ENCODE data around the gene SMAGP. TPM values are rescaled to one million over a fixed set of nuclear protein-coding genes. Genes with fewer than 3 reads are reported as not detected.
"Not testable (repeated sequence)": the region's sequence is repeated elsewhere in the genome, so short reads cannot be mapped to it uniquely, and the experiment has no call there.

Gene SMAGP
- polyA plus RNA-seq, 1 donor (not counting 4 experiments of a cell fraction or from before 2014, with no cell fraction given) = 52.1 TPM

GRCh38 chr12:51262758-51263177 is 7.4 kb downstream of the SMAGP start:
- no peak overlapping the region for H3K27ac ChIP-seq (ENCODE audit: control insufficient read depth, insufficient read depth, low read length)
- no peak for DNase-seq (ENCODE audit: low read depth, low spot score)
- H3K4me2 ChIP-seq (ENCODE audit: control insufficient read depth, extremely low read depth, insufficient read depth, low read depth, low read length) = no peak overlapping the region
- H3K79me2 ChIP-seq (ENCODE audit: control insufficient read depth, insufficient read depth, low read length) = peaks cover 21% of the 10 kb centered on the region
- H3K4me3 ChIP-seq (ENCODE audit: control insufficient read depth in 2 of 3, extremely low read depth in 1 of 3, insufficient read depth in 2 of 3, low read depth in 1 of 3, low read length in 3 of 3) = no peak overlapping the region
- dilution Hi-C loops (cut with MboI; ENCODE audit: extremely low pct_ligation_motif_present, low sequenced_read_pairs) = no loop called here
- TF ChIP-seq CTCF (optimal IDR thresholded peaks at IDR 0.05 in 1 of 3, IDR thresholded peaks at IDR 0.05 in 1 of 3, conservative IDR thresholded peaks at IDR 0.05 in 1 of 3; ENCODE audit: extremely low read depth in 1 of 3, insufficient read depth in 2 of 3, low read length in 3 of 3) (peak; percentile 30 to 60 (median 49)), EZH2 (IDR thresholded peaks at IDR 0.05; ENCODE audit: low read length) (no peak)
- peaks cover 10% of the 10 kb centered on the region for H3K4me1 ChIP-seq (ENCODE audit: control insufficient read depth, extremely low read depth, insufficient read depth, low read length)
- H3K36me3 ChIP-seq (ENCODE audit: control insufficient read depth in 2 of 2, extremely low read depth in 1 of 2, insufficient read depth in 2 of 2, low read length in 2 of 2) = peaks cover 2 to 10% of the 10 kb centered on the region in 2 experiments
- H4K20me1 ChIP-seq (ENCODE audit: control insufficient read depth, extremely low read depth, insufficient read depth, low read length) = no peaks in the 10 kb centered on the region
- no peak overlapping the region for H2AFZ ChIP-seq (ENCODE audit: control insufficient read depth, low read length)
- no peak for FAIRE-seq
- H3K9me1 ChIP-seq (ENCODE audit: control insufficient read depth, extremely low read depth, insufficient read depth, low read length) = peaks cover 6% of the 10 kb centered on the region
- H3K9ac ChIP-seq (ENCODE audit: control insufficient read depth, extremely low read depth, insufficient read depth, low read length) = no peak overlapping the region
- no peaks in the 10 kb centered on the region for H3K9me3 ChIP-seq (ENCODE audit: control insufficient read depth, low read depth, low read length)
- no peaks in the 10 kb centered on the region for H3K27me3 ChIP-seq (ENCODE audit: control insufficient read depth, extremely low read depth, insufficient read depth, low read length)

GRCh38 chr12:51259600-51259999 is 10.6 kb downstream of the SMAGP start:
- H3K9me1 ChIP-seq (ENCODE audit: control insufficient read depth, extremely low read depth, insufficient read depth, low read length); H3K9me3 ChIP-seq (ENCODE audit: control insufficient read depth, low read depth, low read length); H3K4me1 ChIP-seq (ENCODE audit: control insufficient read depth, extremely low read depth, insufficient read depth, low read length); FAIRE-seq; H3K36me3 ChIP-seq (ENCODE audit: control insufficient read depth in 2 of 2, extremely low read depth in 1 of 2, insufficient read depth in 2 of 2, low read length in 2 of 2); H3K4me3 ChIP-seq (ENCODE audit: control insufficient read depth in 2 of 3, extremely low read depth in 1 of 3, insufficient read depth in 2 of 3, low read depth in 1 of 3, low read length in 3 of 3); H3K9ac ChIP-seq (ENCODE audit: control insufficient read depth, extremely low read depth, insufficient read depth, low read length); DNase-seq (ENCODE audit: low read depth, low spot score); H3K4me2 ChIP-seq (ENCODE audit: control insufficient read depth, extremely low read depth, insufficient read depth, low read depth, low read length); H3K27me3 ChIP-seq (ENCODE audit: control insufficient read depth, extremely low read depth, insufficient read depth, low read length); H2AFZ ChIP-seq (ENCODE audit: control insufficient read depth, low read length); H4K20me1 ChIP-seq (ENCODE audit: control insufficient read depth, extremely low read depth, insufficient read depth, low read length); H3K27ac ChIP-seq (ENCODE audit: control insufficient read depth, insufficient read depth, low read length); dilution Hi-C loops (cut with MboI; ENCODE audit: extremely low pct_ligation_motif_present, low sequenced_read_pairs): not testable (repeated sequence)
- H3K79me2 ChIP-seq (ENCODE audit: control insufficient read depth, insufficient read depth, low read length) = peaks cover 16% of the 10 kb centered on the region

- no peaks in the 10 kb centered on the region for H4K20me1 ChIP-seq (ENCODE audit: control insufficient read depth, extremely low read depth, insufficient read depth, low read length)
- TF ChIP-seq CTCF (optimal IDR thresholded peaks at IDR 0.05 in 1 of 3, IDR thresholded peaks at IDR 0.05 in 1 of 3, conservative IDR thresholded peaks at IDR 0.05 in 1 of 3; ENCODE audit: extremely low read depth in 1 of 3, insufficient read depth in 2 of 3, low read length in 3 of 3) (no peak), EZH2 (IDR thresholded peaks at IDR 0.05; ENCODE audit: low read length) (no peak)
- no peak overlapping the region for H2AFZ ChIP-seq (ENCODE audit: control insufficient read depth, low read length)
- H3K9me3 ChIP-seq (ENCODE audit: control insufficient read depth, low read depth, low read length) = no peaks in the 10 kb centered on the region
- H3K4me3 ChIP-seq (ENCODE audit: control insufficient read depth in 2 of 3, extremely low read depth in 1 of 3, insufficient read depth in 2 of 3, low read depth in 1 of 3, low read length in 3 of 3) = no peak overlapping the region
- H3K9ac ChIP-seq (ENCODE audit: control insufficient read depth, extremely low read depth, insufficient read depth, low read length) = no peak overlapping the region
- H3K4me1 ChIP-seq (ENCODE audit: control insufficient read depth, extremely low read depth, insufficient read depth, low read length) = no peaks in the 10 kb centered on the region
- peaks cover 3 to 5% of the 10 kb centered on the region in 2 experiments for H3K36me3 ChIP-seq (ENCODE audit: control insufficient read depth in 2 of 2, extremely low read depth in 1 of 2, insufficient read depth in 2 of 2, low read length in 2 of 2)
- dilution Hi-C loops (cut with MboI; ENCODE audit: extremely low pct_ligation_motif_present, low sequenced_read_pairs) = no loop called here
- no peaks in the 10 kb centered on the region for H3K9me1 ChIP-seq (ENCODE audit: control insufficient read depth, extremely low read depth, insufficient read depth, low read length)
- peaks cover 5% of the 10 kb centered on the region for H3K79me2 ChIP-seq (ENCODE audit: control insufficient read depth, insufficient read depth, low read length)
- DNase-seq (ENCODE audit: low read depth, low spot score) = no peak
- H3K27me3 ChIP-seq (ENCODE audit: control insufficient read depth, extremely low read depth, insufficient read depth, low read length) = no peaks in the 10 kb centered on the region
- H3K4me2 ChIP-seq (ENCODE audit: control insufficient read depth, extremely low read depth, insufficient read depth, low read depth, low read length) = no peak overlapping the region
- no peak overlapping the region for H3K27ac ChIP-seq (ENCODE audit: control insufficient read depth, insufficient read depth, low read length)
- FAIRE-seq = no peak
Measured at GRCh38 chr12:51254536-51254935, 15.7 kb downstream of the SMAGP start.
